LNCAP (cell line): Measurements from ENCODE around the gene TCL1A.

ENCODE experiments used
- CTCF ChIP-seq: fragments of 450-650 bp; IDR thresholded peaks from 2 replicates; pipeline ENCODE4 v1.5.1; 2017; ENCODE audit warnings: mild to moderate bottlenecking

The TCL1A gene

GRCh38 chr14:95741781-95742180 lies 27.9 kb upstream of the TCL1A start:
- TF ChIP-seq CTCF: no peak

DNA sequence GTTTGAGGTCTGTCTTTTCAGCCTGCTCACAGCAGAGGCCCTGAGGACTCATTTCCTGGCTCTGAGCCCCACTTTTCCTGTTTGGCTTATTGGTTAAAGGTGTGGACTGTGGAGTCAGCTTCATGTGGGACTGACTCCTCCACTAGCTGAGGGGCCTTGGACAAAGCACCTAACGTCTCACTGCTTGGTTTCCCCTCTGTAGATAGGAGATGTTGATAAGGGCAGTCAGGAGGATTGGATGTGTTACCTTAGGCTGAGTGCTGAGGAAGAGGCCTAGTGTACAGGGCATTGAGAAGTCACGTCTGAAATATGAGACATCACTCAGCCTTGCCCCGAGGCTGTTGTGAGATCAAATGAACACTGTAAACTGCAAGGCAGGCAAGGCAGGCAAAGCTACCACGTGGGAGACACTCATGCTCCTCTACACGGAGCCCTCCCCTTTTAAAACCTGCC lies 27.1 kb upstream of the TCL1A start:
- TF ChIP-seq CTCF: no peak

DNA sequence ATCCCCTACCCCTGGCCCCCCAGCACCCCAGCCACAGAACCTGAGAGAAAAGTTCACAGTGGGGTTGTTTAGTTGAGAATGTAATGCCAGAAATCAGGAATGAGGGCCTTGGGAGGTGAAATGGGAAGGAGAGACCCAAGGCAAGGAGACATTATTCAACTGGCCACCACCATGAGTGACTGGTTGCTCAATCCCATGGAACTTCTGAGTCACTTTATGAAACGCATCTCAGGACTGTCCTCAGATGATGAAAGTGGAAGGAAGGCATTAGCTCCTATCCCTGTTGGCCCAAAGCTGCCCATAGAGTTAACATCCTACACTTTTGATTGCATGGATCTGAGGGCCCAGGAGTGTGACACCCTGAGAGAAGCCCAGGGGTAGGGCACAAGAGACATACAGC lies 25.4 kb upstream of the TCL1A start:
- no peak for TF ChIP-seq CTCF

GRCh38 chr14:95733212-95733611 lies 19.3 kb upstream of the TCL1A start:
- TF ChIP-seq CTCF: no peak

GRCh38 chr14:95730126-95730525 lies 16.2 kb upstream of the TCL1A start:
- TF ChIP-seq CTCF: no peak

GRCh38 chr14:95727056-95727700 lies 13.3 kb upstream of the TCL1A start:
- TF ChIP-seq CTCF: no peak

- no peak for TF ChIP-seq CTCF
Observed at GRCh38 chr14:95725685-95726336, 11.9 kb upstream of the TCL1A start.
